MM.1S (cell line): ENCODE data around the gene KCNK18.

Experiments
- DNase-seq: peaks from one replicate; pipeline ENCODE4 v3.0.0-alpha.2; 2015
- H2AFZ ChIP-seq: fragments of 300-600 bp; sonication (generic); 2 replicates; pipeline ENCODE4 v1.6.0; 2016; ENCODE audit warnings: antibody characterized with exemption, low read length
- H3F3A ChIP-seq: fragments of 300-600 bp; sonication (generic); 2 replicates; pipeline ENCODE4 v1.6.1; 2016; ENCODE audit warnings: mild to moderate bottlenecking, antibody characterized with exemption, low read length, moderate library complexity, mixed read lengths; ENCODE audit not compliant: insufficient read depth
- H3K27ac ChIP-seq: fragments of 300-600 bp; sonication (generic); 2 replicates; pipeline ENCODE4 v1.5.1; 2016; ENCODE audit warnings: mild to moderate bottlenecking, low read length
- H3K27me3 ChIP-seq: fragments of 300-600 bp; sonication (generic); replicated peaks from 2 replicates; pipeline ENCODE4 v1.6.0; 2016; ENCODE audit warnings: low read length; ENCODE audit not compliant: insufficient read depth
- H3K36me3 ChIP-seq: fragments of 300-600 bp; sonication (generic); replicated peaks from 2 replicates; pipeline ENCODE4 v1.6.1; 2016; ENCODE audit warnings: mild to moderate bottlenecking, low read length, mixed read lengths; ENCODE audit not compliant: insufficient read depth
- H3K4me1 ChIP-seq: fragments of 300-600 bp; sonication (generic); 2 replicates; pipeline ENCODE4 v1.6.1; 2016; ENCODE audit warnings: low read length, mixed read lengths
- H3K4me2 ChIP-seq: fragments of 300-600 bp; sonication (generic); 2 replicates; pipeline ENCODE4 v1.6.0; 2016; ENCODE audit warnings: low read depth, low read length
- H3K4me3 ChIP-seq: fragments of 300-600 bp; sonication (generic); 2 replicates; pipeline ENCODE4 v1.5.1; 2016; ENCODE audit warnings: low read length, mixed read lengths
- H3K79me2 ChIP-seq: fragments of 300-600 bp; sonication (generic); 2 replicates; pipeline ENCODE4 v1.6.1; 2016; ENCODE audit warnings: mixed run types, low read length, mixed read lengths
- H3K9ac ChIP-seq: fragments of 300-600 bp; sonication (generic); 2 replicates; pipeline ENCODE4 v1.6.1; 2016; ENCODE audit warnings: low read length, mixed read lengths
- H3K9me2 ChIP-seq: fragments of 300-600 bp; sonication (generic); replicated peaks from 2 replicates; pipeline ENCODE4 v1.6.1; 2016; ENCODE audit warnings: mild to moderate bottlenecking, low read length, mixed read lengths; ENCODE audit not compliant: insufficient read depth
- H3K9me3 ChIP-seq: fragments of 300-600 bp; sonication (generic); replicated peaks from 2 replicates; pipeline ENCODE4 v1.6.1; 2016; ENCODE audit warnings: mild to moderate bottlenecking, low read length, mixed read lengths; ENCODE audit not compliant: insufficient read depth
- H4K20me1 ChIP-seq: fragments of 300-600 bp; sonication (generic); 2 replicates; pipeline ENCODE4 v1.6.1; 2016; ENCODE audit warnings: mild to moderate bottlenecking, low read length, moderate library complexity, mixed read lengths; ENCODE audit not compliant: insufficient read depth
- EZH2 ChIP-seq: fragments of 300-600 bp; sonication (generic); optimal IDR thresholded peaks from 2 replicates; pipeline ENCODE3; 2017; ENCODE audit warnings: low read depth, mild to moderate bottlenecking, antibody characterized with exemption, low read length, mixed read lengths
- EZH2phosphoT487 ChIP-seq: fragments of 300-600 bp; sonication (generic); IDR thresholded peaks from 2 replicates; pipeline ENCODE4 v1.6.1; 2018; ENCODE audit warnings: antibody characterized with exemption, low read length
- TF ChIP-seq, protein P1 (sequence below): fragments of 300-600 bp; sonication (generic); IDR thresholded peaks from 2 replicates; pipeline ENCODE4 v1.5.1; 2016; ENCODE audit warnings: antibody characterized with exemption, low read length, mixed read lengths

Gene KCNK18

DNA sequence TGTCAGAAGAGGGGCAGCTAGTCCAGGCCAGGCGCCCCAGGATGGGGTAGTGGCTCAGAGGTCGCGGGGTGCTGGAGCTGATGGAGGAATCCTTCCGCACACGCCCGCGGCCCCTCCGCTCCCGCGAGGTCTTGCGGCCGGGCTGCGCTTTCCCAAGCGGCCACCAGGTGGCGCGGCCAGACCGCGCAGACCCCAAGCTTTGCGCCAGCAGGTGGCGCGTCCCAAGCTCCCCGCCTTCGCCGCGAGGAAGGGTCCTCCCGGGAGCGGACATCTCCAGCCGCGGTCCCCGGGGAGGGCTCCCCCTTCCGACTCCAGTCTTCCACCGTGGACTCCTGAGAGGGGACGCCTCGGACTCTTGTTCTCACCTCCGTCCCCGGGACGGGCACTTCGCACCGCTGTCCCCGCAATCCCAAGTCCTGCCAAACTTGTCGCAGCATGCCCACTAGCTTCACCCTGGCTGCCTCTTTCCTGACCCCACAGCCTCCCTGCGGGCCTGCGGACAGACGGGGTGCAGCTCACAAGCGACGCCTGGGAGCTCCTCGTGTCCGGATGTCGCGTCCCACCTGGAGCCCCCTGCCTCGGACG is 19.4 kb downstream of the KCNK18 start:
- Histone ChIP-seq H3K9me3 (no peaks in the 10 kb centered on the region; the same call in 1 of the 2 replicates), H4K20me1 (no peaks in the 10 kb centered on the region), H3F3A (no peaks in the 10 kb centered on the region), H3K79me2 (no peaks in the 10 kb centered on the region), H3K36me3 (no peaks in the 10 kb centered on the region), H3K9me2 (no peaks in the 10 kb centered on the region), H3K27ac (no peak overlapping the region), H2AFZ (peak overlapping the region; percentile 87), H3K9ac (peak overlapping the region; percentile 6; the same call in 1 of the 2 replicates), H3K4me3 (peak overlapping the region; percentile 68), H3K4me2 (peak overlapping the region; percentile 92), H3K4me1 (no peaks in the 10 kb centered on the region), H3K27me3 (peaks cover 6% of the 10 kb centered on the region)
- no peak for TF ChIP-seq EZH2phosphoT487
- TF ChIP-seq, protein P1, sequence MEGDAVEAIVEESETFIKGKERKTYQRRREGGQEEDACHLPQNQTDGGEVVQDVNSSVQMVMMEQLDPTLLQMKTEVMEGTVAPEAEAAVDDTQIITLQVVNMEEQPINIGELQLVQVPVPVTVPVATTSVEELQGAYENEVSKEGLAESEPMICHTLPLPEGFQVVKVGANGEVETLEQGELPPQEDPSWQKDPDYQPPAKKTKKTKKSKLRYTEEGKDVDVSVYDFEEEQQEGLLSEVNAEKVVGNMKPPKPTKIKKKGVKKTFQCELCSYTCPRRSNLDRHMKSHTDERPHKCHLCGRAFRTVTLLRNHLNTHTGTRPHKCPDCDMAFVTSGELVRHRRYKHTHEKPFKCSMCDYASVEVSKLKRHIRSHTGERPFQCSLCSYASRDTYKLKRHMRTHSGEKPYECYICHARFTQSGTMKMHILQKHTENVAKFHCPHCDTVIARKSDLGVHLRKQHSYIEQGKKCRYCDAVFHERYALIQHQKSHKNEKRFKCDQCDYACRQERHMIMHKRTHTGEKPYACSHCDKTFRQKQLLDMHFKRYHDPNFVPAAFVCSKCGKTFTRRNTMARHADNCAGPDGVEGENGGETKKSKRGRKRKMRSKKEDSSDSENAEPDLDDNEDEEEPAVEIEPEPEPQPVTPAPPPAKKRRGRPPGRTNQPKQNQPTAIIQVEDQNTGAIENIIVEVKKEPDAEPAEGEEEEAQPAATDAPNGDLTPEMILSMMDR = peak; percentile 99
- peak; percentile 70 for DNase-seq

DNA sequence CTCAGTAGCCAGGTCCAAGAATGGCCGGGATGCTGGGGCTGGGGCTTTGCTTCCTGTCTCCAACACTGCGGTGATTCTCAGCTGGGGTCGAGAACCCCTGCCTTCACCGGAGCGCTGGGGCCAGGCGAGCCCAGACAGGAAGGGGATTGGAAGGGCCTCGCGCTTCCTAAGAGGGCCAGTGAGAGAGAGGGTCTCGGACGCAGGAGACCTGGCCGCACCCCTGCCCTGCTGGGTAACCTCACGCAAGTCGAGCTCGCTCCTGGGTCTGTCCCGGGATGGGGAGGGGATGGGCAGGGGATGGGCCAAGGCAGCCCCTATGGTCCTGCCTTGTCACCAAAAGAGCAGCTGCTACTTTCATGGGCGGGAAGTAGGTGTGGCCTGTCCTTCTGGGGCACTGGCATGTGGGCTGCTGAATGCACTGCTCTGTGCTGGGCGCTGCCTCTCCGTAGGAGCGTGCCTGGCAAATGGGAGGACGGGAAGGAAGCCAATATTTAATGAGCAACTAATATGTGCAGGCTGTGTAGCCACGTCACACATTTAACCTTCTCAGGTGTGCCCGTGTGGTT is 20.0 kb downstream of the KCNK18 start:
- H3K79me2 ChIP-seq = no peaks in the 10 kb centered on the region
- peak overlapping the region; percentile 92 for H3K4me2 ChIP-seq
- TF ChIP-seq, protein P1 = no peak
- no peak for TF ChIP-seq EZH2phosphoT487
- no peak for TF ChIP-seq EZH2
- H3K9me2 ChIP-seq = no peaks in the 10 kb centered on the region
- no peaks in the 10 kb centered on the region for H3K9me3 ChIP-seq
- H3K9ac ChIP-seq = peak overlapping the region; percentile 6; the same call in 1 of the 2 replicates
- DNase-seq = peak; percentile 58
- H3K4me1 ChIP-seq = no peaks in the 10 kb centered on the region
- peaks cover 6% of the 10 kb centered on the region for H3K27me3 ChIP-seq
- H3K36me3 ChIP-seq = no peaks in the 10 kb centered on the region
- no peak overlapping the region for H3K27ac ChIP-seq
- H3K4me3 ChIP-seq = peak overlapping the region; percentile 68
- H3F3A ChIP-seq = no peaks in the 10 kb centered on the region
- H2AFZ ChIP-seq = peak overlapping the region; percentile 87
- H4K20me1 ChIP-seq = no peaks in the 10 kb centered on the region

DNA sequence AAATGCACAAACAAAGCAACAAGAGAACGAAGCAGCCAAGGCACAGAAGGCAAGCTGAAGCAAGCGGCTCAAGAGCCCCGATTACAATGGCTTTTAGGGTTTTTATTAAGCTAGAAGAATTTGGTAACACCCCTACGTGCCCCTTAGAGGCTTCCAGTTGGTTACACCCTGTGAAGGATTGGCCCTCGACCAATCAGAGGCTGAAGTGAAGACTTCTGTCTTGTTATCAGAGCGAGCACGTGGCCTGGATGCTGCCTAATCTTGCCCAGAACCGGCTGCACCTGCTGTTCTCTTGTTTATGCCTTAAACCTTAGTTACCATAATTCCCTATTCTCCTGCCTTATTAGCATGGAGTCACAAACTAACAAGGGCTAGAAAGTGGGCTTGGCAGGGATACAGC is 21.4 kb downstream of the KCNK18 start:
- TF ChIP-seq EZH2 (no peak), EZH2phosphoT487 (no peak)
- TF ChIP-seq, protein P1 = no peak
- H3K9me2 ChIP-seq = no peaks in the 10 kb centered on the region
- H3K9ac ChIP-seq = no peak overlapping the region
- H3K4me2 ChIP-seq = no peak overlapping the region
- DNase-seq = no peak
- no peaks in the 10 kb centered on the region for H3K4me1 ChIP-seq
- no peaks in the 10 kb centered on the region for H3K36me3 ChIP-seq
- no peaks in the 10 kb centered on the region for H4K20me1 ChIP-seq
- H3K4me3 ChIP-seq = no peak overlapping the region
- no peaks in the 10 kb centered on the region for H3K9me3 ChIP-seq
- no peak overlapping the region for H2AFZ ChIP-seq
- H3K79me2 ChIP-seq = no peaks in the 10 kb centered on the region
- peaks cover 6% of the 10 kb centered on the region for H3K27me3 ChIP-seq
- no peak overlapping the region for H3K27ac ChIP-seq
- H3F3A ChIP-seq = no peaks in the 10 kb centered on the region
